H9 (cell line): ENCODE data around the gene FOXF1. TPM values are rescaled to one million over a fixed set of nuclear protein-coding genes. Genes with fewer than 3 reads are reported as not detected.

Experiments used
- DNase-seq: peaks from one replicate; pipeline ENCODE4 v3.0.0-alpha.2; 2017
- H2AFZ ChIP-seq: one replicate; pipeline ENCODE4 v1.6.1; 2013; ENCODE audit warnings: mild to moderate bottlenecking, low read length, control low read depth, moderate library complexity
- H2AK5ac ChIP-seq: 2 replicates; pipeline ENCODE4 v1.6.1; 2013; ENCODE audit warnings: low read length, control low read depth, mixed read lengths; ENCODE audit not compliant: insufficient read length
- H2BK120ac ChIP-seq: one replicate; pipeline ENCODE4 v1.6.1; 2013; ENCODE audit warnings: low read depth, mild to moderate bottlenecking, low read length, control low read depth, inconsistent platforms; ENCODE audit not compliant: poor library complexity, severe bottlenecking
- H2BK12ac ChIP-seq: 2 replicates; pipeline ENCODE4 v1.6.1; 2013; ENCODE audit warnings: low read length, control low read depth, mixed read lengths, low read depth; ENCODE audit not compliant: insufficient read length
- H2BK15ac ChIP-seq: 2 replicates; pipeline ENCODE4 v1.6.1; 2013; ENCODE audit warnings: low read depth, low read length, control low read depth
- H2BK20ac ChIP-seq: one replicate; pipeline ENCODE4 v1.6.1; 2013; ENCODE audit warnings: low read depth, mild to moderate bottlenecking, low read length, control low read depth, inconsistent platforms; ENCODE audit not compliant: poor library complexity, severe bottlenecking
- H2BK5ac ChIP-seq: 2 replicates; pipeline ENCODE4 v1.6.1; 2013; ENCODE audit warnings: low read length, control low read depth, mixed read lengths; ENCODE audit not compliant: insufficient read length
- H3K14ac ChIP-seq: 2 replicates; pipeline ENCODE4 v1.6.1; 2013; ENCODE audit warnings: low read length, control low read depth; ENCODE audit not compliant: insufficient read depth
- H3K18ac ChIP-seq: 2 replicates; pipeline ENCODE4 v1.6.1; 2013; ENCODE audit warnings: low read depth, mild to moderate bottlenecking, mixed read lengths, low read length, control low read depth; ENCODE audit not compliant: insufficient read length
- H3K23ac ChIP-seq: 2 replicates; pipeline ENCODE4 v1.6.1; 2013; ENCODE audit warnings: low read length, control low read depth, mixed read lengths, low read depth; ENCODE audit not compliant: insufficient read length
- H3K23me2 ChIP-seq: 2 replicates; pipeline ENCODE4 v1.6.1; 2013; ENCODE audit warnings: low read depth, mild to moderate bottlenecking, mixed read lengths, low read length, control low read depth; ENCODE audit not compliant: insufficient read length, poor library complexity, severe bottlenecking
- H3K27ac ChIP-seq: 2 replicates; pipeline ENCODE4 v1.5.1; 2013; ENCODE audit warnings: low read length, control low read depth, mixed read lengths, low read depth; ENCODE audit not compliant: insufficient read length
- H3K27me3 ChIP-seq: 2 replicates; pipeline ENCODE4 v1.6.1; 2013; ENCODE audit warnings: low read length, control low read depth, inconsistent platforms; ENCODE audit not compliant: insufficient read depth
- H3K4ac ChIP-seq: 2 replicates; pipeline ENCODE4 v1.6.1; 2013; ENCODE audit warnings: low read depth, mild to moderate bottlenecking, control low read depth, inconsistent platforms, low read length, moderate library complexity
- H3K4me1 ChIP-seq: 2 replicates; pipeline ENCODE4 v1.6.1; 2013; ENCODE audit warnings: low read length, control low read depth, inconsistent platforms; ENCODE audit not compliant: insufficient read depth
- H3K4me2 ChIP-seq: 2 replicates; pipeline ENCODE4 v1.6.1; 2013; ENCODE audit warnings: low read length, control low read depth, mixed read lengths; ENCODE audit not compliant: insufficient read length, insufficient read depth
- H3K56ac ChIP-seq: 2 replicates; pipeline ENCODE4 v1.6.1; 2013; ENCODE audit warnings: low read depth, mild to moderate bottlenecking, mixed read lengths, low read length, control low read depth; ENCODE audit not compliant: insufficient read length
- H3K79me1 ChIP-seq: 2 replicates; pipeline ENCODE4 v1.6.1; 2013; ENCODE audit warnings: low read depth, mild to moderate bottlenecking, moderate library complexity, low read length, control low read depth, inconsistent platforms; ENCODE audit not compliant: insufficient read depth, poor library complexity, severe bottlenecking
- H3K79me2 ChIP-seq: 2 replicates; pipeline ENCODE4 v1.6.1; 2013; ENCODE audit warnings: low read length, control low read depth, inconsistent platforms; ENCODE audit not compliant: insufficient read depth
- H3K9ac ChIP-seq: 2 replicates; pipeline ENCODE4 v1.6.1; 2013; ENCODE audit warnings: low read length, control low read depth, mixed read lengths; ENCODE audit not compliant: insufficient read length; ENCODE audit errors: extremely low read depth
- H3K9me3 ChIP-seq: one replicate; pipeline ENCODE4 v1.6.1; 2013; ENCODE audit warnings: low read depth, low read length, inconsistent platforms; ENCODE audit not compliant: control insufficient read depth
- H3T11ph ChIP-seq: one replicate; pipeline ENCODE4 v1.6.1; 2013; ENCODE audit warnings: mild to moderate bottlenecking, low read length, control low read depth, inconsistent platforms
- H4K20me1 ChIP-seq: one replicate; pipeline ENCODE4 v1.6.1; 2013; ENCODE audit not compliant: control insufficient read depth, insufficient read length, insufficient read depth
- H4K5ac ChIP-seq: 2 replicates; pipeline ENCODE4 v1.6.1; 2013; ENCODE audit warnings: low read depth, mild to moderate bottlenecking, mixed read lengths, low read length, control low read depth; ENCODE audit not compliant: insufficient read length
- H4K8ac ChIP-seq: replicated peaks from 2 replicates; pipeline ENCODE4 v1.6.1; 2013; ENCODE audit warnings: low read length, control low read depth, mixed read lengths, low read depth; ENCODE audit not compliant: insufficient read length
- H4K91ac ChIP-seq: 2 replicates; pipeline ENCODE4 v1.6.1; 2013; ENCODE audit warnings: low read depth, mild to moderate bottlenecking, moderate library complexity, mixed read lengths, low read length, control low read depth; ENCODE audit not compliant: insufficient read length
- H3K27ac Mint-ChIP-seq, 3 experiments: 2 replicates in 2 of 3; 3 replicates in 1 of 3; pipeline ENCODE4 v1.8.0; 2020 to 2021; ENCODE audit warnings: mixed read lengths in 3 of 3, mild to moderate bottlenecking in 1 of 3, moderate library complexity in 1 of 3
- H3K27me3 Mint-ChIP-seq: 2 replicates; pipeline ENCODE4 v1.8.0; 2021; ENCODE audit warnings: low read depth, mild to moderate bottlenecking, moderate library complexity, mixed read lengths
- H3K36me3 Mint-ChIP-seq, 3 experiments: 2 replicates in 2 of 3; 3 replicates in 1 of 3; pipeline ENCODE4 v1.8.0; 2020 to 2021; ENCODE audit warnings: low read depth in 3 of 3, mixed read lengths in 3 of 3; ENCODE audit not compliant: insufficient read depth in 1 of 3
- H3K4me1 Mint-ChIP-seq, 2 experiments: 2 replicates each; pipeline ENCODE4 v1.8.0; 2020; ENCODE audit warnings: mixed read lengths in 2 of 2
- H3K4me3 Mint-ChIP-seq, 2 experiments: 2 replicates in 1 of 2; 3 replicates in 1 of 2; pipeline ENCODE4 v1.8.0; 2020 to 2021; ENCODE audit warnings: mild to moderate bottlenecking in 2 of 2, mixed read lengths in 2 of 2, moderate library complexity in 1 of 2
- H3K9me3 Mint-ChIP-seq, 2 experiments: 2 replicates in 1 of 2; 3 replicates in 1 of 2; pipeline ENCODE4 v1.8.0; 2020; ENCODE audit warnings: mild to moderate bottlenecking in 2 of 2, mixed read lengths in 2 of 2, moderate library complexity in 1 of 2
- WGBS: extraction: QIAGEN DNeasy Blood & Tissue Kit; methylation state at CpG from one replicate; pipeline ENCODE4 v1.1.7; 2013; ENCODE audit warnings: missing lambda C conversion rate, low lambda C conversion rate, mixed read lengths; ENCODE audit not compliant: insufficient read length; ENCODE audit errors: extremely low coverage; 5-methylcytosine and 5-hydroxymethylcytosine counted together
- total RNA-seq: library from RNA; stranded (reverse); gene quantifications from 2 replicates; pipeline ENCODE4 v1.2.1, GENCODE V29; 2021
- TF ChIP-seq, protein P1 (sequence below): fragments of 200-600 bp; sonication (generic); conservative IDR thresholded peaks from 3 replicates; pipeline ENCODE4 v1.8.0; 2021; ENCODE audit warnings: antibody characterized with exemption, mild to moderate bottlenecking

Gene FOXF1
- total RNA-seq, 1 experiment from 2014 or later, result not detected

- H4K8ac ChIP-seq, result no peak overlapping the region
- H3K79me1 ChIP-seq, result no peaks in the 10 kb centered on the region
- TF ChIP-seq, protein P1, sequence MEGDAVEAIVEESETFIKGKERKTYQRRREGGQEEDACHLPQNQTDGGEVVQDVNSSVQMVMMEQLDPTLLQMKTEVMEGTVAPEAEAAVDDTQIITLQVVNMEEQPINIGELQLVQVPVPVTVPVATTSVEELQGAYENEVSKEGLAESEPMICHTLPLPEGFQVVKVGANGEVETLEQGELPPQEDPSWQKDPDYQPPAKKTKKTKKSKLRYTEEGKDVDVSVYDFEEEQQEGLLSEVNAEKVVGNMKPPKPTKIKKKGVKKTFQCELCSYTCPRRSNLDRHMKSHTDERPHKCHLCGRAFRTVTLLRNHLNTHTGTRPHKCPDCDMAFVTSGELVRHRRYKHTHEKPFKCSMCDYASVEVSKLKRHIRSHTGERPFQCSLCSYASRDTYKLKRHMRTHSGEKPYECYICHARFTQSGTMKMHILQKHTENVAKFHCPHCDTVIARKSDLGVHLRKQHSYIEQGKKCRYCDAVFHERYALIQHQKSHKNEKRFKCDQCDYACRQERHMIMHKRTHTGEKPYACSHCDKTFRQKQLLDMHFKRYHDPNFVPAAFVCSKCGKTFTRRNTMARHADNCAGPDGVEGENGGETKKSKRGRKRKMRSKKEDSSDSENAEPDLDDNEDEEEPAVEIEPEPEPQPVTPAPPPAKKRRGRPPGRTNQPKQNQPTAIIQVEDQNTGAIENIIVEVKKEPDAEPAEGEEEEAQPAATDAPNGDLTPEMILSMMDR, result no peak
- H2BK5ac ChIP-seq, result no peak overlapping the region
- H3K27ac Mint-ChIP-seq, result no peak overlapping the region
- H3K4me3 Mint-ChIP-seq, result peak overlapping the region in 1 of 2 experiments; percentile 69; a peak in 1 of 5 replicates
- no peak overlapping the region for H2BK15ac ChIP-seq
- H3K23me2 ChIP-seq, result peaks cover 9% of the 10 kb centered on the region
- peaks cover 2 to 14% of the 10 kb centered on the region in 2 experiments; a peak in 2 of 5 replicates for H3K9me3 Mint-ChIP-seq
- H3K23ac ChIP-seq, result no peak overlapping the region
- H3K18ac ChIP-seq, result no peak overlapping the region
- peaks cover 99% of the 10 kb centered on the region for H3K27me3 Mint-ChIP-seq
- H3K4me2 ChIP-seq, result no peak overlapping the region
- no peaks in the 10 kb centered on the region for H3K4me1 ChIP-seq
- no peak overlapping the region for H4K5ac ChIP-seq
- no peak for DNase-seq
- H3K9me3 ChIP-seq, result no peaks in the 10 kb centered on the region
- no peak overlapping the region for H2BK120ac ChIP-seq
- H3K4me1 Mint-ChIP-seq, result peaks cover 17 to 46% of the 10 kb centered on the region in 2 experiments
- H3K79me2 ChIP-seq, result no peaks in the 10 kb centered on the region
- H3K36me3 Mint-ChIP-seq, result no peaks in the 10 kb centered on the region
- no peak overlapping the region for H3T11ph ChIP-seq
- H4K20me1 ChIP-seq, result no peaks in the 10 kb centered on the region
- no peak overlapping the region for H3K27ac ChIP-seq
- H3K56ac ChIP-seq, result no peak overlapping the region
- H2BK20ac ChIP-seq, result no peak overlapping the region
- no peak overlapping the region for H4K91ac ChIP-seq
- no peak overlapping the region for H2AK5ac ChIP-seq
- H3K9ac ChIP-seq, result no peak overlapping the region
- no peak overlapping the region for H2AFZ ChIP-seq
- H2BK12ac ChIP-seq, result no peak overlapping the region
- WGBS, result no CpG with 5 or more reads among the region's 35 CpGs
- H3K4ac ChIP-seq, result no peak overlapping the region
- H3K14ac ChIP-seq, result no peak overlapping the region
- H3K27me3 ChIP-seq, result peaks cover 89% of the 10 kb centered on the region
These were observed 3.3 kb downstream of the FOXF1 start for GRCh38 chr16:86513471-86514277.
